HepG2 (cell line): Measurements from ENCODE around the gene LGALS1. TPM values are rescaled to one million over a fixed set of nuclear protein-coding genes. Genes with fewer than 3 reads are reported as not detected.

Source experiments
- EZH2 ChIP-seq: conservative IDR thresholded peaks from 2 replicates; pipeline ENCODE4 v1.6.1; 2012; ENCODE audit warnings: mild to moderate bottlenecking, low read depth, low read length, moderate library complexity
- KAT7 ChIP-seq: IDR thresholded peaks from 2 replicates; pipeline ENCODE4 v1.6.1; 2018; ENCODE audit warnings: borderline replicate concordance, missing compliant biosample characterization
- KDM1A ChIP-seq: IDR thresholded peaks from 2 replicates; pipeline ENCODE4 v1.6.1; 2016; ENCODE audit warnings: missing compliant biosample characterization
- MYNN ChIP-seq: sonication (generic); formaldehyde crosslinking; IDR thresholded peaks from 2 replicates; pipeline ENCODE4 v1.4.0; 2020; ENCODE audit warnings: mild to moderate bottlenecking, low read depth, missing genetic modification reagents
- MYPOP ChIP-seq: sonication (generic); formaldehyde crosslinking; IDR thresholded peaks from 2 replicates; pipeline ENCODE4 v1.8.1; 2023; ENCODE audit warnings: mild to moderate bottlenecking, moderate library complexity, missing genetic modification reagents
- RCOR2 ChIP-seq: IDR thresholded peaks from 2 replicates; pipeline ENCODE4 v1.6.1; 2016; ENCODE audit warnings: missing biosample characterization, missing genetic modification reagents
- RFX3 ChIP-seq: IDR thresholded peaks from 2 replicates; pipeline ENCODE4 v1.6.1; 2016; ENCODE audit warnings: missing biosample characterization, missing genetic modification reagents
- SUZ12 ChIP-seq: fragments of 150-350 bp; IDR thresholded peaks from 2 replicates; pipeline ENCODE4 v1.6.1; 2014; ENCODE audit warnings: low read depth, low read length
- TEF ChIP-seq: sonication (generic); formaldehyde crosslinking; IDR thresholded peaks from 2 replicates; pipeline ENCODE4 v1.5.0; 2020; ENCODE audit warnings: missing genetic modification reagents
- ZBTB42 ChIP-seq: sonication (generic); formaldehyde crosslinking; IDR thresholded peaks from 2 replicates; pipeline ENCODE4 v1.5.0; 2020; ENCODE audit warnings: mild to moderate bottlenecking, missing genetic modification reagents
- ZBTB7B ChIP-seq: sonication (generic); formaldehyde crosslinking; IDR thresholded peaks from 2 replicates; pipeline ENCODE4 v1.4.0; 2020; ENCODE audit warnings: missing genetic modification reagents
- ZFX ChIP-seq: sonication (generic); formaldehyde crosslinking; IDR thresholded peaks from 2 replicates; pipeline ENCODE4 v1.4.0; 2020; ENCODE audit warnings: mild to moderate bottlenecking, low read depth, missing genetic modification reagents, moderate library complexity
- ZMYM3 ChIP-seq: sonication (generic); formaldehyde crosslinking; IDR thresholded peaks from 2 replicates; pipeline ENCODE4 v1.5.1; 2020; ENCODE audit warnings: mild to moderate bottlenecking, missing genetic modification reagents
- ZZZ3 ChIP-seq: sonication (generic); formaldehyde crosslinking; IDR thresholded peaks from 2 replicates; pipeline ENCODE4 v1.4.0; 2020; ENCODE audit warnings: missing genetic modification reagents, mild to moderate bottlenecking, borderline replicate concordance
- polyA plus RNA-seq, 8 experiments: library from polyadenylated mRNA; depleted of rRNA in 3 of 8; stranded (reverse) in 7 of 8; unstranded in 1 of 8; fragments of >200 nt; fragmentation: Illumina TruSeq in 4 of 8; extraction: Trizol in 4 of 8; gene quantifications; 2 replicates each; pipeline versions ENCODE4 v1.2.1 to v1.2.3, GENCODE V29; 2011 to 2016; ENCODE audit warnings: low read depth in 4 of 8, missing spikeins in 1 of 8, mixed read lengths in 1 of 8; ENCODE audit not compliant: insufficient read depth in 1 of 8
- total RNA-seq, 5 experiments: library from RNA; depleted of rRNA; stranded (reverse); fragments of >200 nt; fragmentation: Illumina TruSeq; extraction: Trizol; gene quantifications; 2 replicates each; pipeline ENCODE4 v1.2.3, GENCODE V29; 2016; ENCODE audit warnings: low read depth in 1 of 5
- TF ChIP-seq, protein P1 (sequence below), 2 experiments: sonication (generic) in 1 of 2; formaldehyde crosslinking in 1 of 2; IDR thresholded peaks; 2 replicates each; pipeline versions ENCODE4 v1.4.0 to v1.6.1; 2018 to 2020; ENCODE audit warnings: missing genetic modification reagents in 2 of 2, borderline replicate concordance in 1 of 2, low read depth in 1 of 2, mild to moderate bottlenecking in 1 of 2, missing biosample characterization in 1 of 2
- TF ChIP-seq, protein P2 (sequence below): sonication (generic); formaldehyde crosslinking; IDR thresholded peaks from 2 replicates; pipeline ENCODE4 v1.4.0; 2020; ENCODE audit warnings: missing genetic modification reagents, borderline replicate concordance
- TF ChIP-seq, protein P3 (sequence below): sonication (generic); formaldehyde crosslinking; IDR thresholded peaks from 2 replicates; pipeline ENCODE4 v1.4.0; 2020; ENCODE audit warnings: mild to moderate bottlenecking, low read depth, missing genetic modification reagents
- TF ChIP-seq, protein P4 (sequence below): sonication (generic); formaldehyde crosslinking; IDR thresholded peaks from 2 replicates; pipeline ENCODE4 v1.4.0; 2020; ENCODE audit warnings: missing genetic modification reagents

LGALS1 gene
- total and polyA plus RNA-seq, 2 of the 13 experiments (the other 11 are each of a cell fraction or from before 2014, with no cell fraction given): 103 to 858 TPM

GRCh38 chr22:37664249-37665101 lies 11.0 kb upstream of the LGALS1 start (continued):
- peak; percentile 92; the same call in 1 of the 2 replicates for TF ChIP-seq KDM1A (CRISPR knock-in tag)
- TF ChIP-seq ZMYM3 (CRISPR knock-in tag): peak; percentile 93
- peak; percentile 94 for TF ChIP-seq RCOR2 (CRISPR knock-in tag)
- TF ChIP-seq TEF (CRISPR knock-in tag): no peak
- TF ChIP-seq ZBTB7B (CRISPR knock-in tag): no peak
- TF ChIP-seq, protein P1, sequence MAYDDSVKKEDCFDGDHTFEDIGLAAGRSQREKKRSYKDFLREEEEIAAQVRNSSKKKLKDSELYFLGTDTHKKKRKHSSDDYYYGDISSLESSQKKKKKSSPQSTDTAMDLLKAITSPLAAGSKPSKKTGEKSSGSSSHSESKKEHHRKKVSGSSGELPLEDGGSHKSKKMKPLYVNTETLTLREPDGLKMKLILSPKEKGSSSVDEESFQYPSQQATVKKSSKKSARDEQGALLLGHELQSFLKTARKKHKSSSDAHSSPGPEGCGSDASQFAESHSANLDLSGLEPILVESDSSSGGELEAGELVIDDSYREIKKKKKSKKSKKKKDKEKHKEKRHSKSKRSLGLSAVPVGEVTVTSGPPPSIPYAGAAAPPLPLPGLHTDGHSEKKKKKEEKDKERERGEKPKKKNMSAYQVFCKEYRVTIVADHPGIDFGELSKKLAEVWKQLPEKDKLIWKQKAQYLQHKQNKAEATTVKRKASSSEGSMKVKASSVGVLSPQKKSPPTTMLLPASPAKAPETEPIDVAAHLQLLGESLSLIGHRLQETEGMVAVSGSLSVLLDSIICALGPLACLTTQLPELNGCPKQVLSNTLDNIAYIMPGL (CRISPR knock-in tag; IDR thresholded peaks at IDR 0.05; ENCODE audit: borderline replicate concordance in 1 of 2, low read depth in 1 of 2): no peak
- no peak for TF ChIP-seq MYNN
- TF ChIP-seq SUZ12: no peak
- no peak for TF ChIP-seq RFX3 (CRISPR knock-in tag)
- no peak for TF ChIP-seq KAT7
- TF ChIP-seq, protein P2, sequence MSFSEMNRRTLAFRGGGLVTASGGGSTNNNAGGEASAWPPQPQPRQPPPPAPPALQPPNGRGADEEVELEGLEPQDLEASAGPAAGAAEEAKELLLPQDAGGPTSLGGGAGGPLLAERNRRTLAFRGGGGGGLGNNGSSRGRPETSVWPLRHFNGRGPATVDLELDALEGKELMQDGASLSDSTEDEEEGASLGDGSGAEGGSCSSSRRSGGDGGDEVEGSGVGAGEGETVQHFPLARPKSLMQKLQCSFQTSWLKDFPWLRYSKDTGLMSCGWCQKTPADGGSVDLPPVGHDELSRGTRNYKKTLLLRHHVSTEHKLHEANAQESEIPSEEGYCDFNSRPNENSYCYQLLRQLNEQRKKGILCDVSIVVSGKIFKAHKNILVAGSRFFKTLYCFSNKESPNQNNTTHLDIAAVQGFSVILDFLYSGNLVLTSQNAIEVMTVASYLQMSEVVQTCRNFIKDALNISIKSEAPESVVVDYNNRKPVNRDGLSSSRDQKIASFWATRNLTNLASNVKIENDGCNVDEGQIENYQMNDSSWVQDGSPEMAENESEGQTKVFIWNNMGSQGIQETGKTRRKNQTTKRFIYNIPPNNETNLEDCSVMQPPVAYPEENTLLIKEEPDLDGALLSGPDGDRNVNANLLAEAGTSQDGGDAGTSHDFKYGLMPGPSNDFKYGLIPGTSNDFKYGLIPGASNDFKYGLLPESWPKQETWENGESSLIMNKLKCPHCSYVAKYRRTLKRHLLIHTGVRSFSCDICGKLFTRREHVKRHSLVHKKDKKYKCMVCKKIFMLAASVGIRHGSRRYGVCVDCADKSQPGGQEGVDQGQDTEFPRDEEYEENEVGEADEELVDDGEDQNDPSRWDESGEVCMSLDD: no peak
- no peak for TF ChIP-seq ZZZ3 (CRISPR knock-in tag)
- TF ChIP-seq ZFX (CRISPR knock-in tag): no peak
- TF ChIP-seq ZBTB42: no peak
- TF ChIP-seq EZH2: no peak
- TF ChIP-seq, protein P3, sequence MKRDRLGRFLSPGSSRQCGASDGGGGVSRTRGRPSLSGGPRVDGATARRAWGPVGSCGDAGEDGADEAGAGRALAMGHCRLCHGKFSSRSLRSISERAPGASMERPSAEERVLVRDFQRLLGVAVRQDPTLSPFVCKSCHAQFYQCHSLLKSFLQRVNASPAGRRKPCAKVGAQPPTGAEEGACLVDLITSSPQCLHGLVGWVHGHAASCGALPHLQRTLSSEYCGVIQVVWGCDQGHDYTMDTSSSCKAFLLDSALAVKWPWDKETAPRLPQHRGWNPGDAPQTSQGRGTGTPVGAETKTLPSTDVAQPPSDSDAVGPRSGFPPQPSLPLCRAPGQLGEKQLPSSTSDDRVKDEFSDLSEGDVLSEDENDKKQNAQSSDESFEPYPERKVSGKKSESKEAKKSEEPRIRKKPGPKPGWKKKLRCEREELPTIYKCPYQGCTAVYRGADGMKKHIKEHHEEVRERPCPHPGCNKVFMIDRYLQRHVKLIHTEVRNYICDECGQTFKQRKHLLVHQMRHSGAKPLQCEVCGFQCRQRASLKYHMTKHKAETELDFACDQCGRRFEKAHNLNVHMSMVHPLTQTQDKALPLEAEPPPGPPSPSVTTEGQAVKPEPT: no peak
- TF ChIP-seq, protein P4, sequence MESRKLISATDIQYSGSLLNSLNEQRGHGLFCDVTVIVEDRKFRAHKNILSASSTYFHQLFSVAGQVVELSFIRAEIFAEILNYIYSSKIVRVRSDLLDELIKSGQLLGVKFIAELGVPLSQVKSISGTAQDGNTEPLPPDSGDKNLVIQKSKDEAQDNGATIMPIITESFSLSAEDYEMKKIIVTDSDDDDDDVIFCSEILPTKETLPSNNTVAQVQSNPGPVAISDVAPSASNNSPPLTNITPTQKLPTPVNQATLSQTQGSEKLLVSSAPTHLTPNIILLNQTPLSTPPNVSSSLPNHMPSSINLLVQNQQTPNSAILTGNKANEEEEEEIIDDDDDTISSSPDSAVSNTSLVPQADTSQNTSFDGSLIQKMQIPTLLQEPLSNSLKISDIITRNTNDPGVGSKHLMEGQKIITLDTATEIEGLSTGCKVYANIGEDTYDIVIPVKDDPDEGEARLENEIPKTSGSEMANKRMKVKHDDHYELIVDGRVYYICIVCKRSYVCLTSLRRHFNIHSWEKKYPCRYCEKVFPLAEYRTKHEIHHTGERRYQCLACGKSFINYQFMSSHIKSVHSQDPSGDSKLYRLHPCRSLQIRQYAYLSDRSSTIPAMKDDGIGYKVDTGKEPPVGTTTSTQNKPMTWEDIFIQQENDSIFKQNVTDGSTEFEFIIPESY (CRISPR knock-in tag): peak; percentile 73
- no peak for TF ChIP-seq MYPOP
